ENCODE results near the gene FSTL4.
"Not testable (repeated sequence)": the region's sequence is repeated elsewhere in the genome, so short reads cannot be mapped to it uniquely, and the experiment has no call there.

FSTL4 gene

GRCh38 chr5:133170756-133171387, 441.5 kb downstream of the FSTL4 start:
- DNase-seq (ENCODE audit: low spot score) = not testable (repeated sequence)

- DNase-seq (ENCODE audit: low spot score) = no peak
Measured at GRCh38 chr5:133164759-133165158, 447.6 kb downstream of the FSTL4 start.

- no peak for DNase-seq (ENCODE audit: low spot score)
Measured at GRCh38 chr5:133163839-133164238, 448.5 kb downstream of the FSTL4 start.

- DNase-seq (ENCODE audit: low spot score) = no peak
Measured at GRCh38 chr5:133159543-133159942, 452.8 kb downstream of the FSTL4 start.

- no peak for DNase-seq (ENCODE audit: low spot score)
Measured at GRCh38 chr5:133155326-133155969, 456.9 kb downstream of the FSTL4 start.

- DNase-seq (ENCODE audit: low spot score) = no peak
Measured at GRCh38 chr5:133154274-133155075, 457.9 kb downstream of the FSTL4 start.

GRCh38 chr5:133150909-133151544, 461.3 kb downstream of the FSTL4 start:
- DNase-seq (ENCODE audit: low spot score) = no peak

GRCh38 chr5:133149345-133149744, 463.0 kb downstream of the FSTL4 start:
- no peak for DNase-seq (ENCODE audit: low spot score)

- DNase-seq (ENCODE audit: low spot score) = no peak
Measured at GRCh38 chr5:133147815-133148567, 464.4 kb downstream of the FSTL4 start.

GRCh38 chr5:133147411-133147810, 464.9 kb downstream of the FSTL4 start:
- DNase-seq (ENCODE audit: low spot score) = no peak

Measured in kidney tubule cell (primary cell).